ENCODE measurements around the gene ZNF609.

The ZNF609 gene

DNA sequence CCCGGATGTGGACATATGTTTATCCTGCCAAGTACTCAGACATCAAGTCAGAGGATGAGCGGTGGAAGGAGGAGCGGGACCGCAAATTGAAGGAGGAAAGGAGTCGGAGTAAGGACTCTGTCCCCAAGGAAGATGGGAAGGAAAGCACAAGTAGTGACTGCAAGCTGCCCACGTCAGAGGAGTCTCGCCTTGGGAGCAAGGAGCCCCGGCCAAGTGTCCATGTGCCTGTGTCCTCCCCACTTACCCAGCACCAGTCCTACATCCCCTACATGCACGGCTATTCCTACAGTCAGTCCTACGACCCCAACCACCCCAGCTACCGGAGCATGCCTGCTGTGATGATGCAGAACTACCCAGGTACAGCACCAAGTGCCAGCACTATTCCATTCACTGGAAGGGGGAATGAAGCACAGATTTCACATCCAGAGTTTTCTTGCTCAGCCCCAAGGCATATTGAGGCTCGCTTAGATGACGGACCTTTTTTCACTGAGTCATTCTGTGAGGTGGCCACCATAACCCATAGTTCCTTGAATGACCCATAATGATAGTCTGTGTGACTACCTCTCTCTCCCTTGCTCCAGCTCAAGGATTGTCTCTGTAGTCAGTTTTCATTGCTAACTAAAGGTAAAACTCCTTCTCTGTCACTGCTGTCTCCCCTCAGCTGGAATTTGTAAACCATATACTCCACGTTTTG lies 217.9 kb downstream of the ZNF609 start:
- no peak for FAIRE-seq

DNA sequence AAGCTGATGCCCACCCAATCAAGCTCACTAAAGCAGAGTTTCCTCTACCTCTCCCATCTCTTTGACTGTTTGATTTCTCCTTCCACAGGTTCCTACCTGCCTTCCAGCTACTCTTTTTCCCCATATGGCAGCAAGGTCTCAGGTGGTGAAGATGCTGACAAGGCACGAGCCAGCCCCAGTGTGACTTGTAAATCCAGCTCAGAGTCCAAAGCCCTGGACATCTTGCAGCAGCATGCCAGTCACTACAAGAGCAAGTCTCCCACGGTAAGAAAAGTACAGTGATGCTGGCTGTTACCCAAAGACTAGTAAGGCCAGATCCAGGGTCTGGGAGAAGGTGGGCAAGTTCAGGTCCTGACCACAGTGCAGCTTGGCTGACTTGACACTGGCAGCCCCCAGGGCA lies 219.7 kb downstream of the ZNF609 start:
- FAIRE-seq: no peak

DNA sequence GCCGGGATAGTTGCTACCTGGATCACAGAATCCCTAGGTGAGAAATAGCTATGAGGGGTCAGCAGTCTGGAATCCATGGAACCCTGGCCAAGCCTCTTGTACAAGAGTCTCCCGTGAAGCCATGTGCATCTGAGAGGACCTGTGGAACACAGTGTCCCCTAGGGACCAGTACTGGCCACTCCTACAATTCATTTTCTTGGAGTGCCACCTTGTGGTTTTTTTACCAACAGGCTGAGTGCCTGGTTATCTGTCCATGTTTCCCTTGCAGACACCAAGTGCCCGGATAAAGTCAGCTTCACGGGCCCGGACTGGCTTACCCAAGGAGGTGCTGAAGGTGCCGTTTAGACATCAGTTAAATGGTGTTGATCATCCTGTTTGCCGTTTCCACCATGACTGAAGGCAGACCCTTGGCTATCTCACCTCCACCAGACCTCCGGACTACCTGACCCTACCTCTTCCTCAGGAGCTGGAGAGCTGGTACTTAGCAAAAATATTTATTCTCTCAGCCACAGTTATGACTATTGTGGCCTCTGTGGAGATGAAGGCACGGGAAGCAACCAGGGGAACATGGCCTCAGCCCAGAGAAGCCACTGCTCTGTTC lies 221.1 kb downstream of the ZNF609 start:
- peak; percentile 40 for FAIRE-seq

DNA sequence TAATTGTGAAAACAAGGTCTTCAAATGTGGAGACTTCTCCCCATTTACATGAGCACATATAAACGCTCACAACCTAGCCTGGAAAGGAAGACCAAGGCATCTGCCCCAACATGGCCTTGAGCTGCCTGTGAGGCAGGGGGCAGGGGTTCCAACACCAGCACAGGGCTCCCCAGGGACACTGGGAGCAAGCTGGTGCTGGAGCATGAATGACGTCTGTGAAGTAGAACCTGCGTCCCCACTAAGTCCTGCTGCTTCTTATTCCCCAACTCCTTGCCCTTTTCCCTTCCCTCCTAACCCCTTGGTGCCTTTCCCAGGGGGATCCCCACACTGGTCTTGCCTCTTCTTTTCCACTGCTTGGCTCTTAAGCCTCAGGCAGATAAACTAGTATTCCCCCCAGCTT lies 221.9 kb downstream of the ZNF609 start:
- no peak for FAIRE-seq

DNA sequence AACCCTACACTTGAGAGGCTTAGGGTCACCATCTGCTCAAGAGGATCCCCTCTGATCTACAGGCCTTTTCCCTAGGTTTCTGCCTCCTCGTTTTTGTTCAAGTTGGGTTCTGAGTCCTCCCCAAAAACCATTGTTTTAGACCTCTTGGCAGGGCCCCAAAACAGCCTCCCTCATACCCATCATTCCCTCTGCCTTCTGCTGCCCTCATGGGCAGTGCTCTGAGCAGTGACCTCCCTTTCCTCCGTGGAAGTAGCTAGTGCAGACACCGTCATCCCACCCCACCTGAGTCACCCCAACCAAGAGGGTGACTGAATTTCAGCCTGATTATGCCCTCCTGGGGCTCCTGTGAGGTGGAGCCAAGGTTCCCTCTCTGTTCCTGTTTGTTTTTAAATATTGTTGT lies 223.0 kb downstream of the ZNF609 start:
- no peak for FAIRE-seq

DNA sequence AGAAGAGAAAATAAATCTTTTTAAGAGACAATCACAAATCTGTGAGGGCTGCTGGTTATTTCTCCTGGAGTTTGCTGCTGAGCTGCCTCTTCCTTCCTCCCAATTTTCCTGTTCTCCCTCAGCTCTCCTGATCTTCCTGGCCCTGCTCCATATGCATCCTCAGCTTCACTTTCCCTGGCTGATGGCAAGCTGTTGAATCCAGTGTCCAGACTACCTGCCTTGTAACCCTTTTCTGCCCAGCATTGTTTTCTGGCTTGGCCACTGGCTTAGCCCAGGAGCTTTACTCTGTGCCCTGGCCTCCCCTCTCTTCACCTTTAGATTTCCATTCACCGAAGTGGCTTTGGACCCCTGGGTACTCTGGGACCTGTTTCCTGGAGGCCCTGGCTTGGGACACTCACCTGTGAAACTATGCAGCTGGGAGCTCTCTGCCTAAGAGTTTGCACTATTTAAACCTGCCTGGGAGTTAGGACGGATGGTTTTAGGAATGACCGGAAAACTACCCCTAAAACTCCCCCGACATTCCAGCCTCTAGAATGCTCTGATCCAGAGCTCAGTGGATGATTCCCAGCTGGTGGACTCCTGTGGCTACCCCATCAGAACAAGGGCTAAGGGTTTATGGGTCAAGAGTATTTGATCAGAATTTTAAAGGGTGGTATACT lies 225.0 kb downstream of the ZNF609 start:
- FAIRE-seq: no peak

DNA sequence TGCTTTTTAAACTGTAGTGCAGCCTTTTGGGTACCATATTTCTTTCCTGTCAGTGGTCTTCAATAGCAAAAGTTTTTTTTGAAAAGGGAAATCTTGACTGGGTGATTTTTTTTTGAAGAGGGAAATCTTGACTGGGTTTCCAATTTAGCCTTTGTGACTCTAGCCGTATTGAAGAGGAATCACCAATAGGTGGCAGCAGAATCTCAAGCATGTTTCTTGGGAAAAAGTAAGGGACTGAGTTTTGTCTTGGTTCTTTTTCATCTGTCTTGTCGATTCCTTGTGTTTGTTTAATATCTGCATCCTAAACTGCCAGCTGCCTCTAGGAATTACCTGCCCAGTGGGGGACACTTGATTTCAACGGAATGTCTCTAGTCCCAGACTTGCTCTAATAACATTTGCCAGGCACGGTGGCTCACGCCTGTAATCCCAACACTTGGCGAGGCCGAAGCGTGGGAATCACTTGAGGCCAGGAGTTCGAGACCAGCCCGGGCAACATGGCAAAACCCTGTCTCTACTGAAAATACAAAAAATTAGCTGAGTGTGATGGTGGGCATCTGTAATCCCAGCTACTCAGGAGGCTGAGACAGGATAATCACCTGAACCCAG lies 225.9 kb downstream of the ZNF609 start:
- FAIRE-seq: peak; percentile 53

DNA sequence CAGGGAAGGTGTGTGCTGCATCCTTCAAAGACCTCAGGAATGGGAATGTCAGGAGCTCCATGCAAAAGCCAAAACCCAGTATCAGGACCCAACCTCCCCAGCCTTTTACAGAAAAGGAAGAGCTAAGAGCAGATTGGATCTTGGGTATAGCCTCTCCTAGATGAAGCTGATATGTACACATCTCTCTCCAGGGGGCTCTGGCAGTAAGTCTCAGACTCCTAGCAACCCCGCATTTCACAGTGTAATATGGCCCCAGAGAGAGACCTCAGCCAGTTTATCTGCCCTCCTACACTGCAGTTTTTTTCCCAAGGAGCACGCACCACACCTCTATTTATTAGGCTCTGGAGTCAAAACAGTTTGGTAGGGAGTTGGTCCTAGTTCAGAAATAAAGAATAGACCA lies 226.8 kb downstream of the ZNF609 start:
- FAIRE-seq: no peak

DNA sequence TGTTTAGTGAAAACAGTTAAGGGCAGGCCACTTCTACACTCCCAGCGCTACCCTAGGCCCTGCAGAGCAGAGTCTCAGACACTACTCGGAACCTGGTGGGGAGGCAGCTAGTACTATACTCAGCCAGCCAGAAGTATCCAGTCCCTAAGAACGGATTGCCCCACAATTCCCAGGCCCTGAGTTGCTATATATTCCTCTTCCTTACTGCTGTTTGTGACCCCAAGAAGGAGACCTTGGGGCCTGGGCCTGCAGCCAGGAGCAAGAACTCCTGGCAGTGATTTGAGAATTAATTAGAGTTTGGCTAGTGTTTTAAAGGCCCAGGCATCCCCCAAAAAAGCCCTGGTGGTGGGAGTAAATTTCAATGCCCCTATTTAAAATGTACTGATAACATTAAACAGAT lies 227.3 kb downstream of the ZNF609 start:
- FAIRE-seq: no peak

DNA sequence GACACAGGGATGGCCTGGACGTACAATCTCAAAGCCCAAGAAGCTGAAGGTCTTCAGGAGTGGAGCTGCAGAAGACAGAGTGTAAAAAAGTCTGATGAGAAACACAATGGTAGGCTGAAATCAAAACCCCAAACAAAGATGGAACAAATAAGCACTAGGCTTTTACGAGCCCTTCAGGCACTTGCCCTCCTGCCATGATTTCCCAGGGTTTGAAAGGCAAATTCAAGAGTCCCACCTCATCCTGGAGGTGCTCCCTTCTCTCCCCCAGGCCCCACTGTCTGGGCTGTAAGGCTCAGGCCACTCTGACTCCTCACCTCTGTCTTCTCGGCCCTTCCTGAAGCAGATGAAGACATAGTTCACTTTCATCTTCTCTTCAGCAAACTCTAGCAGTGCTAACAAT lies 228.4 kb downstream of the ZNF609 start:
- no peak for FAIRE-seq

DNA sequence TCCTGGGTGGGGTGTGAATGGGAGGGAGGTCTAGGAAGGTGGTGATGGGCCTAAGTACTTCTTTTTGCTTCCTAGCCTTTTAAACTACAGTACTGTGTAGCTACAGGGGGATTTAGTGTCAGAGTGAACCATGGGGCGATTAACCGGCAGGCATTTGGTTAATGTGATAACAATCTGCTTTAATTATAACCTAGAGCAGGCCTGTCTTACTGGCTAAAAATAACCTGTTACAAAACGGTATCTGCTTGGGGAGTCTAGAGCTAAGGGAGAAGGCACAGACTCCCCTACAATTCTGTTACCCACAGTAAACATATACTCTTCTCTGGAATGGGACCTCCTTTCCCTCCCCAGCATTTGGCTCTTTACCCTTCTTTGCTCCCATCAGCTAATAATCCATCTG lies 229.6 kb downstream of the ZNF609 start:
- no peak for FAIRE-seq

DNA sequence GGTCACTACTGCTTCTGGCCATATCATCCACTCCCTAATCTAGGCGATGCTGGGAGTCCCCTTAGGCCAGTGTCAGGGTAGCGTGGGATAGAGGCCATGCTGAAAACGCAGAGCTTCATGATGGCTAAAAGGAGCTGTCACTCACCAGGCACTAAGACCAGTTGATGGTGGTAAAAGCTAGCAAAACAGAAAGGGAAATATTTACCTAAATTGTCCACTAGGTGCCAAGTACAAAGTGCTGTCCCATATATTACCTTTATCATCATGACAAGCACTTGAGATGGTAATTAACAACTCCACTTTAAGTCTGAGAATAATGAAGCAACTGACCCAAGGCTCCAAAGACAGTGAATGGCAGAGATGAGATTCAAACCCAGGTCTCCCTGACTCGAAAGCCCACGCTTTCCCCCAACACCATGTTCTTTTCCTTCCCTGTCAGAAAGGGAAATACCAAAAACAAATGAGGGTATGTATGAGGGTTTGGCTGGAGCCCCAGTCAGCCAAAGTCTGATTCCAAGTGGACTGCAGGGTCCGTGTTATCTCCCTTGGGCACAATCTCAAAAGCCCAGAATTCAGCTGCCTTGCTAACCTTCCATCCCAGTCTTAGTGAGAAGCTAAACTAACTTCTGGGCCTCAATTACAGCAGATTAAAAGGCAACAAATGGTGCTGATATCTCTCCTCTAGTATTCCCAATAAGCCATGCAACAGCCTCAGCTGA lies 230.4 kb downstream of the ZNF609 start:
- FAIRE-seq: no peak

DNA sequence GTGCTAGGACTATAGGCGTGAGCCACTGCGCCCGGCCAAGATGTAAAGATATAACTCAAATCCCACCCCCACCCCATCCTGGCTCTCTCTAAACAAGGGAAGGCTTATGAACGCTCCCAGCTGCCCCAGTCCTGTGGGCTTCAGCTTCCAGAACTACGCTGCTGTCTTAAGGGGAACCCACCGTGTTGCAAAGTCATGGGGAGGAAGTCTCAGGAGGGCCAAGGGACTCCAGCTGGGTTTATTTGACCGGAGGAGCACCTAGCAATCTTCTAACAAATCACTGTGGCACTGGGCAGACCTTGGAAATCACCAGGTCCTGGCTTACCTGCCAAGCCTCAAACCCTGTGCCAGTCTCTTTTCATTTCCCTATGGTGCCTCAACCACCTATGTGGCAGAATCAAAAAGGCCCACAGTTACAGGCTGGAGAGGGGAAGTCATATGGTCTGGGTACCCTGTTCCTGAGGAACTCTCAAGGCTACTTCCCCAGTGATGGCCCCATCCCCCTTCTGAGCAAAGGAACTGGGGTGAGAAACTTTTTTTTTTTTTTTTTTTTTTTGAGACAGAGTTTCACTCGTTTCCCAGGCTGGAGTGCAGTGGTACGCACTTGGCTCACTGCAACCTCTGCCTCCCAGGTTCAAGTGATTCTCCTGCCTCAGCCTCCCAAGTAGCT lies 231.7 kb downstream of the ZNF609 start:
- no peak for FAIRE-seq

DNA sequence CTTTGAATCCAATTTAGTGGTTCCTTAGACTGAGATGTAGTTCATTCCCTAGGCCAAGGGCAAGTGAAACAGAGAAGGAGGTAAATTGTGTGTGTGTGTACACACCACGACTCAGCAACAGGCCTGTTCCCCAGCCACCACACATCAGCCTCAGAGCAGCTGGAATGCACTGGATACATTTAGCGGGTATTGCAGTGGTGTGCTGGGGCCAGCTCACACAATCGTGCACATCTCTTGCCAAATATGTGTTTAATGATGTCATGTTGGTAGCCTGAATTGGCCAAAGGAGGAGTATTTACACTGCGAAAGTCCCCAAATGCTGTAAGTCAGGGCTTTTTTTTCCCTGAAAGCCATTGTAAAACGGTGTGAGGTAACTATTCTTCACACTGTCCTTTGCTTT lies 232.8 kb downstream of the ZNF609 start:
- no peak for FAIRE-seq

DNA sequence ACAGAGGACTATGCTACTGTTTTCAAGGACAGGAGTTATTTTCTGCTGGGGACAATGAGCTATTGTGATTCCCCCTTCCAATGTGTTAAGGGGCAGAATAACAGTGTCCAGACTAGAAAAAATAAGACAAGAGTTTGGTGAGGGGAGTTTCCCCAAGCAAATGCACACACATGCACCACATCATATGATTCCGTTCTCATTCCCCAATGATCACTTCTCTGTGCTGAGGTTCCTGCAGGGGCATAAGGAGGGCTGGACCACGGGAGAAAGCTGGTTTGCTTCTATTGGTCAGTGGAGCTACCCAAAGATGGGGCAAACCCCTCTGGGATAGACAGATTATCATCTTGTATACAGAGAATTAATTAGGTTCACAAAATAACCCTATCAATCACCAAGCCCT lies 234.4 kb downstream of the ZNF609 start:
- no peak for FAIRE-seq

DNA sequence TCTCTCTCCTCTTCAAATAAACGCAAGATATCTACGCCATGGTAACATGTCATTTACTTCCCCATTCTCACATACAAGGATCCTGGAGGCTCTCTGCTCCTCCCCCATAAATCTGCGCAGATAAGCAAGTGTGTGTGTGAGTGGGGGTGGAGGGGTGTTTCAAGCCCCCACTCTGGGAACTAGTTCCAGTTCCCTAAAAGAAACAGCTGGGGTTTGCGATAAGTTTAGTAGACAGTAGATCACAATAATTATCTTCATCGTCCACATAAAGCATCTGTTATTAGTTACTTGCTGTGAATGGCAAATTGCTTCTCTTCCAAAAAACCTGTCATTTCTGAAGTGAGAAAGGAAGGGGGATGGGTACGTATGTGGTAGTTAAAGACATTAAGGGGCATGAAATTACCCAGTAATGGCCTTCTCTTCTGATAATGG lies 235.2 kb downstream of the ZNF609 start:
- FAIRE-seq: no peak

DNA sequence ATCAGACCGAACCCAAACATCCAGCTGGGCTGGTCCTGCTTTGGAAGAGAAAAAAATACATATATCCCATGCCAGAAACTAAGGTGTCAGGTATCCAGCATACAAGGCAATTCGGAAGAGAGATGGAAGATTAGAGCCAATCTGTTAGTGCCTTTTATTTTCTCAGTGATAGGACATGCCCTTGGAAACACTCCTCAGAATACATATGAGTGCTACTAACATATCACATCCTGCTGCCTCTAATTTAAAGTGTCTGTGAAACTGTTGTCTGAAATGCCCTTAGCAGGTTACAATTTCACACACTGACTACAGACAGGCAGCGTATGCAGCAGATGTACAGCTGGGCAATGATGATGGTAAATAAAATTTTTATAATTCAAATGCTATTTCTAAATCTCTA lies 236.1 kb downstream of the ZNF609 start:
- FAIRE-seq: no peak

DNA sequence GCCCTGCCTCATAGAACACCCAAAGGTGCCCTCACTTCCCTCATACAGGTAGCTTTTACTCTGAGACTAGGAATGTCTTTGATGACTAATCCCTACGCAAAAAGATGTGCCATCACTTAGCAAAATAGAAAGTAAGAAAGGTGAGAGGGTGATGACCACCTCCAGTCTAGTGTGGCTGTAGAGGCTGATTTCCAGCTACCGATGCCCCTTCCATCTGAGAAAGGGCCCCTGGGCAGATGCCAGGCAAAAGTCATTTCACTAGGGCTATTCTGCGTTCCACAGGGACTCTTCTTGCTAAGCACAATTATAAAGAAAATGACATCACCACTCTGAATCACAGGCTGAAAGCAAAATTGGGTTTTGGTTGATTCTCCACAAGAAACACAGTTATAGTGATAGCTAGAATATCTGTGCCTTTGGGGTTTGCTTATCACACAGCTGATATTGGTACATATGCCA lies 237.6 kb downstream of the ZNF609 start:
- no peak for FAIRE-seq

DNA sequence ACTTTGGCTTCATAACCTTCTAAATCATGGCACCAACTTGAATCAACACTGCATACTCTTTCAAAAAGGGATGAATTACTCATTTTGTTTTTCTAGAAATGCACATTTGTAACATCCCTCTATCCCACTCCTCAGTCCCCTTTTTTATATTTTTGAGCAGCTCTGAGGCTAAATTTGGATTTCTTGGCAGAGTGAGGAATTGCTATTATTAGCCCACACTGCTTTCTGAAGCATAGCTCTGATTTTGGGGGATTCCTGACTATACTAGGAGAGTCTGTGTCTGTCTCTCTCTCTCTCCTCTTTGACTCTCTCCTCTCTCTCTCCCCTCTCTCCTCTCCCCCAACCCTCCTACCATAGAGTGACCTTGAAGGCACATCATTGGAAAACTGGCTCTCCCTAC lies 238.4 kb downstream of the ZNF609 start:
- no peak for FAIRE-seq

DNA sequence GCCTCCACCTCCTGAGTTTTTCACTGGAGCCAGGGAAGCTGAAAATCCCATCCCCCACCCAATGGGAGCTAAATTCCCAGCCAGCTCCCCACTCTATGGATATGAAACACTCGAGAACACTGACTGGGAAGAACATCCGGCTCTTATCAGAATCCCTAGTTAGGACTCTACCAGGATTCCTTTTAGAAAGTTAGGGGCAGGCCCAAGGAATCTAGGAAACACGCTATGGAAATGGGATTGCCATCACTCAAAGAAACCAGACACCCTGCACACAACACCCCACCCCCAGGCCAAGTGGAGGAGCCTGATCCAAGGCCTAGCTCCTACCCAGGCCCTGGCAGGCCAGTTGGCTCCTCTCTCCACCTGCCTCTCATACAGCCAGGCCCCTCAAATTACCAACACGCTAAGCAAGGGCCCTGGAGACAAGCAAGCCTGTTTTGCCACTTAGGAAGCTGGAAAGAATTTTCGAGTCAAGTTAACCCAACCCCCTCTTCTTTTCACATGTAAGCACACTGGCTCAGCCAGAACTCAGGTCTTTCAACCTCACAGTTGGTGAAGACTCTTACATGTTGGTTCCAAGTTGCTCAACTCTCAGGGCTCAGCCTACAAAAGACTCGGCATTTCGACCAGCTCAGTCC lies 239.5 kb downstream of the ZNF609 start:
- FAIRE-seq: no peak

DNA sequence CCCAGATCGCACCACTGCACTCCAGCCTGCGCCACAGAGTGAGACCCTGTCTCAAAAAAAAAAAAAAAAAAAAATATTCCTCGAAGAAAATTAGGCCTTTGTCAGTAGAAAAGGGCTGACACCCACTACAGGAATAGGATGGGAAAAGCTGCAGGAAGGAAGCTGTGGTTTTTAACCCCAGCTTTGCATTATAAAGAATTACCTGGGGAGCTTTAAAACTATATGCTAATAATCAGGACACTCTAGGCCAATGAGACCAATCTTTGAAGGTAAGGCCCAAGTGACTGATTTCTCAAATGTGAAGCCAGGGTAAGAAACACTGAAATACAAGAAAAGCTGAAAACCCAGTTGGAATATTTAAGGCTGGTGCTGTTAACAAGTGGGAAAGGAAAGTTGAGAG lies 240.7 kb downstream of the ZNF609 start:
- no peak for FAIRE-seq

DNA sequence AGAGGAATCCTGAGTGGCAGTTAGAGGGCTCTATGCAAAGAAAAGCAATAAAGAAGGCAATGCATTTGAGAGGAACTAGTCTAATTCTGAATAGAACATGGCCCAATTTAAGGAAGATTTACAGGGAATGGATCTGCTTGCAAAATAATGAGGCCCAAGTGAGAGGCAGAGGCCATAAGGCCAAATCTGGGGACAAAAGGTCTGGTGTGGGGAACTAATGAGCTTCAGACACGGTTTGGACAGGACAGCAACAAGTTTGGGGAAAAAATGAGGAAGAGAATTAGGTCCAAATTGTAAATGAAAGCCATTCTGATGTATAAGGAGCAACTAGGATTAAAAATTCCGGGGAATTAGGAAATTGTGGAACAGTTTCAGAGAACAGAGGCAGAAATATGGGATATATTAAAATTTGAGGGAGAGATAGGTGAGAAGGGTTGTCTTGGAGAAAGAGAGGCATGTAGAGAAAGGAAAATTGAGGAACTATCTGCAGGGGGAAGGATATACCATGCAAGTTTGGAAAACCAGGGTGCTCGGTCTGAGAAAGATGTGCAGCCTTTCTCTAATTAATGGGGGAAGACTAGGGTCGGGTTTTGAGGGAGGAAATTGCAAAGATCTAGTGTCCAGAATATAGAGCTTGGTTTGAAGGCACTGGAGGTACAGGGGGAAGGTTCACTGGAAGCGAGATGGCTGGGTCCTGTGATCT lies 241.3 kb downstream of the ZNF609 start:
- no peak for FAIRE-seq
